ENCODE data around the gene KIF6.

- no peak for TF ChIP-seq CTCF (IDR thresholded peaks at IDR 0.05; ENCODE audit: borderline replicate concordance, extremely low read depth, low read length, poor library complexity, severe bottlenecking)
- TF ChIP-seq EZH2 (IDR thresholded peaks at IDR 0.05; ENCODE audit: borderline replicate concordance, low read depth, low read length, severe bottlenecking), result no peak
Observed at GRCh38 chr6:39530201-39530759, 194.9 kb downstream of the KIF6 start.
